WTC11 (cell line): ENCODE measurements around the gene TNFRSF4.

Experiments
- CBFB ChIP-seq: sonication (generic); formaldehyde crosslinking; IDR thresholded peaks from 2 replicates; pipeline ENCODE4 v1.8.1; 2022; ENCODE audit warnings: mild to moderate bottlenecking, low read depth, missing genetic modification reagents
- CTCF ChIP-seq: fragments of 200-600 bp; IDR thresholded peaks from 2 replicates; pipeline ENCODE4 v1.8.0; 2022; ENCODE audit warnings: antibody characterized with exemption
- E2F4 ChIP-seq: sonication (generic); formaldehyde crosslinking; IDR thresholded peaks from 2 replicates; pipeline ENCODE4 v1.8.1; 2022; ENCODE audit warnings: low read depth, mild to moderate bottlenecking, moderate library complexity, missing genetic modification reagents, borderline replicate concordance
- FOXK1 ChIP-seq: sonication (generic); formaldehyde crosslinking; IDR thresholded peaks from 2 replicates; pipeline ENCODE4 v1.8.0; 2022; ENCODE audit warnings: mild to moderate bottlenecking, moderate library complexity, missing genetic modification reagents
- SMAD3 ChIP-seq: sonication (generic); formaldehyde crosslinking; IDR thresholded peaks from 2 replicates; pipeline ENCODE4 v1.8.0; 2022; ENCODE audit warnings: missing genetic modification reagents, mild to moderate bottlenecking, borderline replicate concordance

- TF ChIP-seq CBFB (CRISPR knock-in tag) (no peak), CTCF (no peak), FOXK1 (no peak), E2F4 (CRISPR knock-in tag) (no peak), SMAD3 (CRISPR knock-in tag) (no peak)
These were observed 48.8 kb upstream of the TNFRSF4 start for GRCh38 chr1:1262758-1263157.
